Lower leg skin (tissue), 3 donors: ENCODE data around the gene ADAMTS17.

Experiments
- CTCF ChIP-seq, 3 donors: fragments of 450-650 bp; IDR thresholded peaks; one replicate each; pipeline ENCODE4 v1.5.1; 2016; ENCODE audit warnings: antibody characterized with exemption in 3 of 3, mild to moderate bottlenecking in 3 of 3, moderate library complexity in 2 of 3
- POLR2A ChIP-seq, 2 donors: fragments of 450-650 bp; IDR thresholded peaks; one replicate each; pipeline ENCODE4 v1.6.1; 2016 to 2017; ENCODE audit warnings: antibody characterized with exemption in 2 of 2, mild to moderate bottlenecking in 1 of 2, moderate library complexity in 1 of 2

DNA sequence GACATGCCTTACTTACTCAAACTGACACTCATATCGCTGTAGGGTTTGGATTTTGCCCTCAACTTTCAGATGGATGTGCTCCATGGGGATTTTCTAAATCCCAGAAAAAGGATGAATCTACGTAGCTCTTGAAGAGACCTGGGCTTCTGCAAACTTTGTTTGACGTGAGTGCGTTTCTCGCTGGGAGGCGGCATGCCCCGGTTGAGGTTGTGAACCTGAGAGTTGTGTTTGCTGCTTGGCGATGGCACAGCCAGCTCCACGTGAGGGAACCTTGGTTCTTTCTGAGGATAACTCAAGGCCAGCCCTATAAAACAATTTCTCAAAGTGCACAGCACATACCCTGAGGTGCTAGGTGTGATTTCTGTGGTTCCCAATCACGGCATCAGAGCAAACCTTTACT, 209.5 kb downstream of the ADAMTS17 start:
- TF ChIP-seq CTCF (IDR thresholded peaks at IDR 0.05), result no peak
- no peak for TF ChIP-seq POLR2A (IDR thresholded peaks at IDR 0.05)
